ENCODE data around the gene ZNF480. TPM values are rescaled to one million over a fixed set of nuclear protein-coding genes. Genes with fewer than 3 reads are reported as not detected.
A peak's percentile ranks its signal among the peaks of the same experiment; 100 is the strongest.
"Not testable (repeated sequence)": the region's sequence is repeated elsewhere in the genome, so short reads cannot be mapped to it uniquely, and the experiment has no call there.

Gene ZNF480
- total RNA-seq (2014; rRNA removed; shearing (Covaris generic); ENCODE audit: low replicate concordance) = 4.5 and 7.4 TPM in 2 replicates

DNA sequence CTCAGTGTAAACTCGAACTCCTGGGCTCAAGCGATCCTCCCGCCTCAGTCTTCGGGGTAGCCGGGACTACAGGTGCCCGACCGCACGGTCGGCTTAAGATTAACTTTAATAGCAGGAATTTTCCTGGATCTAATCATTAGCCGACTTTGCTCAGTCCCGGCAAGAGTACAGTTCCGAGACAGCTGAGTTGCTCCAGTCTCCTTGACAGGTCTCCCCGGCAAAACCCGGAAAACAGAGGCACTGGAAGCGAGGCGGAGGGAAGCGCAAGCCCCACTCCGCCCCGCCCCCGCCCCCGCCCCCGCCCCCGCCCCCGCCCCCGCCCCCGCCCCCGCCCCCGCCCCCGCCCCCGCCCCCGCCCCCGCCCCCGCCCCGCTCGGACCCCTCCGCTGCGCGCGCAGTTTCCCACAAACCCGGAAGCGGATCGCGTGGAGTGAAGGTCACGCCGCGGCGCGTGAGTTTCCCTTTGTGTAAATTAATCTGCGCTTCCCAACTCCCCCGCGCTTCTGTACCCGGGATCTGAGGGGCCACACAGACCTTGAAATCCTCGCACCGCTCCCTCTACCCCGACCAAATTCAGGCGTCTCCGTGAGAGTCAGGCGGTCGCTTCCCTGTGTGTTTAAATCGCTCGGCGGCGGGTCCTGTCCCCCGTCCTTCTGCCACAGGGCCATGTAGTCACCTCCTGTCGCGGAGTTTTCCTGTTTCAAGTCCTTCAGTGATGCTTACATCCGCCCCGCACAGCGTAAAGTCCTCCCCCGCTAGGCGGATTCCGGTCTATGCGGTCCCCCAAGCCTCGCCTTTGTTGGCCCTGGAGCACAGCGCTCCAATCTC lies at the start of gene ZNF480:
Gene ZNF480, plus strand, starts transcription at position 397 of the 828 bp plus-strand sequence. CDS start 3,244 bp downstream, outside the sequence.
- in situ Hi-C loops (cut with HindIII; ENCODE audit: low pct_unique_long_range_greater_than_20kb, low sequenced_read_pairs) = no loop called here
- peak; percentile 67 for DNase-seq (ENCODE audit: low read depth)

- in situ Hi-C loops (cut with HindIII; ENCODE audit: low pct_unique_long_range_greater_than_20kb, low sequenced_read_pairs) = no loop called here
- no peak for DNase-seq (ENCODE audit: low read depth)
Measured at GRCh38 chr19:52248241-52248640, 48.7 kb upstream of the ZNF480 start.

- in situ Hi-C loops (cut with HindIII; ENCODE audit: low pct_unique_long_range_greater_than_20kb, low sequenced_read_pairs) = no loop called here
- DNase-seq (ENCODE audit: low read depth) = no peak
Measured at GRCh38 chr19:52258426-52258825, 38.5 kb upstream of the ZNF480 start.

- DNase-seq (ENCODE audit: low read depth); in situ Hi-C loops (cut with HindIII; ENCODE audit: low pct_unique_long_range_greater_than_20kb, low sequenced_read_pairs): not testable (repeated sequence)
Measured at GRCh38 chr19:52265556-52265955, 31.4 kb upstream of the ZNF480 start.

- DNase-seq (ENCODE audit: low read depth) = peak; percentile 95
- in situ Hi-C loops (cut with HindIII; ENCODE audit: low pct_unique_long_range_greater_than_20kb, low sequenced_read_pairs) = no loop called here
Measured at GRCh38 chr19:52269338-52270261, 27.4 kb upstream of the ZNF480 start, which contains the start of gene ZNF766. TSS of gene ZNF766 (plus strand) at chr19:52269587. CDS start at chr19:52269614, 27 bp downstream.

DNA sequence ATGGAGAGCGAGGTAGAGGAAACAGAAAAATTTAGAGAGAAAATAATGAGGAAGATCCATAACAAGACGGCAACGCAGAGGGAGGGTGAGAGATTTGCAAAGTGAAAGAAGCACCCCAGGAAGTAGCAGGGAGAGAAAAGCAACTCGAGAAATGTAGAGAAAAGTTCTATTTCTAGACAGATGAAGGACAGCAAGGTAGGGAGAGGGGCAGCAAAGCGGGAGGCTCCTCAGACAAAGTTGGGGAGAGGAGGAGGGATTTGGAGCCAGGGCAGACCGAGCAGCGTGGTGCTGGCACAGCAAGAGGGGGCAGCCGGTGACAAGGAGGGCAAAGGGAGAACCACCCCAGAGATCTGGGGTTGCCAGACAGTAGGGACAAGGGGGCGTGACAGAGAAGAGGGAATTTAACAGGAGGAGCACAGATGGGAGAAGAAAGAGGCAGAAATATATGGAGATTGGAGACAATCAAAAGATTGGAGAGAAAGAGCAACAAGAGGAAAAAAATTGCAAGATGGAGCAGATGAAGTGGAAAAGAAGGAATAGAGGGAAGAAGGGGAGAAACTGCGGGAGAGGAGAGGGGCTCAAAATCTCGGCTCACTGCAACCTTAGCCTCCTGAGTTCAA lies 26.6 kb upstream of the ZNF480 start:
- DNase-seq (ENCODE audit: low read depth) = peak; percentile 41

DNA sequence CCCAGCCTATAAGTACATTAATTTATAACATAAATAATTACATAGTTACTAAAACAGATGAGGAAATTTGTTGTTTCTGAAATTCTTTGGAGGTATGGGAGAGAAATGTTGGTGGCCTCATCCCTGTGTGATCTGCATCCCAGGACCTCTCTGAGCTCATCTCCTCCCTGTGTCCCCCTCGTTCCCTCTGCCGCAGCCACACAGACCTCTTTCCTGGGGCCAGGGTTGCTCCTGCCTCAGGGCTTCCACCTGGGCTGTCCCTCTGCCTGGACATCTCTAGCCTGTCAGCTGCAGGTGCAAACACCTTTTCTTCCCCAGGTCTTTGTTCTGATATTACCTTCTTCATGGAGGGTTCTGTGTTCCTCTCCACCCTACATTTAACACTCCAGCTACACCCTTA lies 23.7 kb upstream of the ZNF480 start:
- DNase-seq (ENCODE audit: low read depth) = no peak
- in situ Hi-C loops (cut with HindIII; ENCODE audit: low pct_unique_long_range_greater_than_20kb, low sequenced_read_pairs) = no loop called here

More for the DNA sequence above, 26.6 kb upstream of the ZNF480 start:
- in situ Hi-C loops (cut with HindIII; ENCODE audit: low pct_unique_long_range_greater_than_20kb, low sequenced_read_pairs) = no loop called here

DNA sequence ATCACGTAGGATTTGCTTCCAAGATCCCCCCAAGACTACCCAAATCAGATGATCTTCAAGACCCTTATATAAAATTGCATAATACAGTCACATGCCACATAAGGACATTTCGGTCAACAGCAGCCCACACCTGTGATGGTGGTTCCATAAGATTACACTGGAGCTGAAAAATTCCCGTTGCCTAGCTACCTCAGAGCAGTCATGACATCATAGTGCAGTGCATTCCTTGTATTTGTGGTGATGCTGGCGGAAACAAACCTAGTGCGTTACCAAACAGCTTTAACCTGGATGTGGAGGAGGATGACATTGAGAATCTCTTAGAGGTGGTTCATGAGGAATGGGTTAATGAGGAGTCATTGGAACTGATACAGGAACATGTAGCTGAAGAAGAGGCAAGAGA lies 22.8 kb upstream of the ZNF480 start:
- in situ Hi-C loops (cut with HindIII; ENCODE audit: low pct_unique_long_range_greater_than_20kb, low sequenced_read_pairs) = no loop called here
- no peak for DNase-seq (ENCODE audit: low read depth)

DNA sequence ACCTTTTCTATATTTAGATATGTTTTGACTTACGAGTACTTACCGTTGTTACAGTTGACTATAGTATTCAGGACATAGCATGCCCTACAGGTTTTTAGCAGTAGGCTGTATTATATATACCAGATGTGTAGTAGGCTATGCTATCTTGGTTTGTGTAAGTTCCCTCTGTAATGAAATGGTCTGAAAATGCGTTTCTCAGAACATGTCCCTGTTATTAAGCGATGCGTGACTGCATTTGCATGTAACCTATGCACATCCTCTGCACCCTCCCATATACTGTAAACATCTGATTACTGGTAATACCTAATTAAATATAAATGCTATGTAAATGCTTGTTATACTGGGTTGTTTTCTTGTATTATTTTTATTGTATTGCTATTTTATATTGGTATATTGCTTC lies 21.0 kb upstream of the ZNF480 start:
- DNase-seq (ENCODE audit: low read depth) = no peak

GRCh38 chr19:52277471-52277870 lies 19.5 kb upstream of the ZNF480 start:
- in situ Hi-C loops (cut with HindIII; ENCODE audit: low pct_unique_long_range_greater_than_20kb, low sequenced_read_pairs) = no loop called here

More for the DNA sequence above, 21.0 kb upstream of the ZNF480 start:
- in situ Hi-C loops (cut with HindIII; ENCODE audit: low pct_unique_long_range_greater_than_20kb, low sequenced_read_pairs) = no loop called here

DNA sequence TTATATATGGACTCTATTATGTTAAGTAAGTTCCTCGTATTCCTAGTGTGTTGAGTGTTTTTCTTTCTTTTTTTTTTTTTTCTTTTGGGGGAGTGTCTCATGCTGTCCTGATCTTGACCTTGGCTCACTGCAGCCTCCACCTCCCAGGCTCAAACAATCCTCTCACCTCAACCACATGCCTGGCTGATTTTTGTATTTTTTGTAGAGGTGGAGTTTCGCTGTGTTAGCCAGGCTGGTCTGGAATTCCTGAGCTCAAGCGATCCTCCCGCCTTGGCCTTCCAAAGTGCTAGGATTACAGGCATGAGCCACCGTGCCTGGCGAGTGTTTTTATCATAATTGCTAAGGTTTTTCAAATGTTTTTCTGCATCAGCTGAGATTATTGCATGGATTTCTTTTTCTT lies 10.7 kb upstream of the ZNF480 start:
- DNase-seq (ENCODE audit: low read depth) = no peak
- in situ Hi-C loops (cut with HindIII; ENCODE audit: low pct_unique_long_range_greater_than_20kb, low sequenced_read_pairs) = no loop called here

More at GRCh38 chr19:52277471-52277870, 19.5 kb upstream of the ZNF480 start:
- no peak for DNase-seq (ENCODE audit: low read depth)

GRCh38 chr19:52291781-52292180 lies 5.2 kb upstream of the ZNF480 start:
- in situ Hi-C loops (cut with HindIII; ENCODE audit: low pct_unique_long_range_greater_than_20kb, low sequenced_read_pairs) = no loop called here
- no peak for DNase-seq (ENCODE audit: low read depth)

GRCh38 chr19:52292946-52293345 lies 4.0 kb upstream of the ZNF480 start:
- DNase-seq (ENCODE audit: low read depth); in situ Hi-C loops (cut with HindIII; ENCODE audit: low pct_unique_long_range_greater_than_20kb, low sequenced_read_pairs): not testable (repeated sequence)

GRCh38 chr19:52296400-52296772 lies 583 bp upstream of the ZNF480 start:
- in situ Hi-C loops (cut with HindIII; ENCODE audit: low pct_unique_long_range_greater_than_20kb, low sequenced_read_pairs) = no loop called here
- DNase-seq (ENCODE audit: low read depth) = no peak

DNA sequence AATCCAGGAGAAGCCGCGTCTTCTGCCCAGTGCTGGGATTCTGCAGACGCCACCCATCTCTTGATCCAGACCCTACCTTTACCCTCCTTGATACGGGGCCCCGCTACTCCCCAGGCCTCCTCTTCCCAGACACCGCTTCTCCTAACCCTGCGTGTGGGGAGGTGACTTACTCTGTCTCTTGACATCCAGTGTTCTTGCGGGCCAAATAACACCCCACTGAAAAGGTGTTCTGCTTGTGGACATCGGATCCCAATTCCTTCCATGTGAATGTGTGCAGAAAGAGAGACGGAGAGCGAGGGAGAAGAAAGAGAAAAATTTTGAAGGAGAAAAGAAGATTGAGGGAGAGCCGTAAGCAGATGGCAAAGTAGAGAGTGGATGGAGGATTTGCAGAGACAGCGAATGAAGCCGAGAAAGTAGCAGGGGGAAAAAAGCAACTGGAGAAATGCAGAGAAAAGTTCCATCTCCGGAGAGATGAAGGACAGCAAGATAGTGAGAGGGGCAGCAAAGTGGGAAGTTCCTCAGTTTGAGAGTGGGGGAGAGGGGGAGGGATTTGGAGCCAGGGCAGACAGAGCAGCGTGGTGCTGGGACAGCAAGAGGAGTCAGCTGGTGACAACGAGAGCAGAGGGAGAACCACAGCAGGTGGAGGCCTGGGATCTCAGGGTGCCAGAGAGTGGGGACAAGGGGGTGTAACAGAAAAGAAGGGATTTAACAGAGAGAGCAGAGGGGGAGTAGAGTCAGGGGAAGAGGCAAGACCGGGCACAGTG lies 814 bp downstream of the ZNF480 start:
- in situ Hi-C loops (cut with HindIII; ENCODE audit: low pct_unique_long_range_greater_than_20kb, low sequenced_read_pairs) = no loop called here
- DNase-seq (ENCODE audit: low read depth) = no peak

GRCh38 chr19:52307275-52307674 lies 10.3 kb downstream of the ZNF480 start:
- in situ Hi-C loops (cut with HindIII; ENCODE audit: low pct_unique_long_range_greater_than_20kb, low sequenced_read_pairs) = no loop called here
- DNase-seq (ENCODE audit: low read depth) = peak; percentile 58

DNA sequence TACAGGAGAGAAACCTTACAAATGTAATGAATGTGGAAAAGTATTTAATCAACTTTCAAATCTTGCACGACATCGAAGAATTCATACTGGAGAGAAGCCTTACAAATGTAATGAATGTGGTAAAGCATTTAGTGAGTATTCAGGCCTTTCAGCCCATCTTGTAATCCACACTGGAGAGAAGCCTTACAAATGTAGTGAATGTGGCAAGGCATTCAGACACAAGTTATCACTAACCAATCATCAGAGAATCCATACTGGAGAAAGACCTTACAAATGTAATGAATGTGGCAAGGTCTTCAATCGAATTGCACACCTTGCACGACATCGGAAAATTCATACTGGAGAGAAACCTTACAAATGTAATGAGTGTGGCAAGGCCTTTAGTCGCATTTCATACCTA lies 25.5 kb downstream of the ZNF480 start:
- no peak for DNase-seq (ENCODE audit: low read depth)
- in situ Hi-C loops (cut with HindIII; ENCODE audit: low pct_unique_long_range_greater_than_20kb, low sequenced_read_pairs) = no loop called here

DNA sequence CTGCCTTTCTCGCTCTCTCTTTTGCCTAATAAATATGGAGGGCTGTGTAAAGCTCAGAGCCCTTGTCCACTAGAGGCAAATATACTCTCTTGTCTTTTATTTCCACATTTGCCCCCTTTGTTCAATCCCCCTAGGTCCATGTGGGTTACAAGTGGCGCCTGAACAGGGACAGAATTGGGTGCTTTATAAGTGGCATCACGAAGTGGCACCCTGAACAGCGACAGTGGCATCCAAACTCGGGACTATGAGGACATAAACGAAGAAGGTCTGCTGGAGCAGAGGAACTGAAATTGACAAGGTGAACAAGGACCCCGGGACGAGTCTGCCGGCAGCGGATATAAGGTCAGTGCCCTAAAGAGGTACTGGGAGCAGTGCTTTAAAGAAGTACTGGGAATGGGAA lies 34.8 kb downstream of the ZNF480 start:
- in situ Hi-C loops (cut with HindIII; ENCODE audit: low pct_unique_long_range_greater_than_20kb, low sequenced_read_pairs) = no loop called here
- DNase-seq (ENCODE audit: low read depth) = peak; percentile 30
